Ovary (tissue), 3 donors: ENCODE results near the gene MDFI.

Source experiments
- EP300 ChIP-seq: sonication (generic); formaldehyde crosslinking; IDR thresholded peaks from one replicate; pipeline ENCODE4 v1.6.1; 2017; ENCODE audit warnings: antibody characterized with exemption
- POLR2A ChIP-seq: fragments of 450-650 bp; IDR thresholded peaks from one replicate; pipeline ENCODE4 v1.6.1; 2017; ENCODE audit warnings: antibody characterized with exemption, mild to moderate bottlenecking, moderate library complexity
- TF ChIP-seq, protein P1 (sequence below), 3 donors: fragments of 450-650 bp in 2 of 3; fragments of 200-600 bp in 1 of 3; IDR thresholded peaks; one replicate each; pipeline versions ENCODE4 v1.5.1 to v1.8.0; 2016 to 2022; ENCODE audit warnings: antibody characterized with exemption in 3 of 3, mild to moderate bottlenecking in 1 of 3
- donor health status: DM: no; HTN: no; CAD: no.

- TF ChIP-seq, protein P1, sequence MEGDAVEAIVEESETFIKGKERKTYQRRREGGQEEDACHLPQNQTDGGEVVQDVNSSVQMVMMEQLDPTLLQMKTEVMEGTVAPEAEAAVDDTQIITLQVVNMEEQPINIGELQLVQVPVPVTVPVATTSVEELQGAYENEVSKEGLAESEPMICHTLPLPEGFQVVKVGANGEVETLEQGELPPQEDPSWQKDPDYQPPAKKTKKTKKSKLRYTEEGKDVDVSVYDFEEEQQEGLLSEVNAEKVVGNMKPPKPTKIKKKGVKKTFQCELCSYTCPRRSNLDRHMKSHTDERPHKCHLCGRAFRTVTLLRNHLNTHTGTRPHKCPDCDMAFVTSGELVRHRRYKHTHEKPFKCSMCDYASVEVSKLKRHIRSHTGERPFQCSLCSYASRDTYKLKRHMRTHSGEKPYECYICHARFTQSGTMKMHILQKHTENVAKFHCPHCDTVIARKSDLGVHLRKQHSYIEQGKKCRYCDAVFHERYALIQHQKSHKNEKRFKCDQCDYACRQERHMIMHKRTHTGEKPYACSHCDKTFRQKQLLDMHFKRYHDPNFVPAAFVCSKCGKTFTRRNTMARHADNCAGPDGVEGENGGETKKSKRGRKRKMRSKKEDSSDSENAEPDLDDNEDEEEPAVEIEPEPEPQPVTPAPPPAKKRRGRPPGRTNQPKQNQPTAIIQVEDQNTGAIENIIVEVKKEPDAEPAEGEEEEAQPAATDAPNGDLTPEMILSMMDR (IDR thresholded peaks at IDR 0.05): no peak
- TF ChIP-seq POLR2A (no peak), EP300 (no peak)
Measured at GRCh38 chr6:41639809-41640371, 1.6 kb downstream of the MDFI start.
